ENCODE data around the gene HOMER1. TPM values are rescaled to one million over a fixed set of nuclear protein-coding genes. Genes with fewer than 3 reads are reported as not detected.

Gene HOMER1
- polyA plus RNA-seq, 6 donors from 2014 or later = 0.42 to 4.4 (median 2.0) TPM

- Mint-ChIP-seq H3K36me3 (peaks cover 0 to 7% of the 10 kb centered on the region in 2 donors), H3K4me1 (peaks cover 21 to 25% (median 24%) of the 10 kb centered on the region in 3 donors), H3K4me3 (peak overlapping the region; percentile 76 to 100 (median 90)), H3K27me3 (peaks cover 25 to 53% (median 40%) of the 10 kb centered on the region in 3 donors), H3K27ac (peak overlapping the region; percentile 38 to 100 (median 88)), H3K9me3 (peaks cover 0 to 11% (median 0%) of the 10 kb centered on the region in 7 donors)
- DNase-seq = no peak
- ATAC-seq (ENCODE audit: low read depth in 2 of 2) = no peak
Measured at GRCh38 chr5:79513308-79513703, 628 bp downstream of the HOMER1 start.

- Mint-ChIP-seq H3K4me1 (peaks cover 21 to 25% (median 24%) of the 10 kb centered on the region in 3 donors), H3K27me3 (peaks cover 31 to 60% (median 45%) of the 10 kb centered on the region in 3 donors), H3K27ac (peak overlapping the region; percentile 38 to 100 (median 88)), H3K36me3 (peaks cover 0 to 7% of the 10 kb centered on the region in 2 donors), H3K9me3 (peaks cover 0 to 11% (median 0%) of the 10 kb centered on the region in 7 donors), H3K4me3 (peak overlapping the region; percentile 76 to 100 (median 90))
- DNase-seq (no peak), ATAC-seq (ENCODE audit: low read depth in 2 of 2) (no peak)
Measured at GRCh38 chr5:79512471-79513307, 1.2 kb downstream of the HOMER1 start.

- Mint-ChIP-seq H3K36me3 (peaks cover 0 to 7% of the 10 kb centered on the region in 2 donors), H3K4me3 (peak overlapping the region in 3 of 8 donors; percentile 83 to 97 (median 91)), H3K4me1 (peaks cover 20 to 24% (median 22%) of the 10 kb centered on the region in 3 donors), H3K27ac (no peak overlapping the region), H3K9me3 (peaks cover 0 to 11% (median 0%) of the 10 kb centered on the region in 7 donors), H3K27me3 (peaks cover 35 to 62% (median 46%) of the 10 kb centered on the region in 3 donors)
- DNase-seq (peak; percentile 9), ATAC-seq (ENCODE audit: low read depth in 2 of 2) (no peak)
Measured at GRCh38 chr5:79512049-79512448, 1.9 kb downstream of the HOMER1 start.

- H3K4me1 Mint-ChIP-seq = peaks cover 16 to 24% (median 19%) of the 10 kb centered on the region in 3 donors
- H3K27ac Mint-ChIP-seq = no peak overlapping the region
- peaks cover 0 to 11% (median 0%) of the 10 kb centered on the region in 7 donors for H3K9me3 Mint-ChIP-seq
- DNase-seq (no peak), ATAC-seq (ENCODE audit: low read depth in 2 of 2) (no peak)
- H3K27me3 Mint-ChIP-seq = peaks cover 42 to 62% (median 46%) of the 10 kb centered on the region in 3 donors
- no peak overlapping the region for H3K4me3 Mint-ChIP-seq
- peaks cover 0 to 7% of the 10 kb centered on the region in 2 donors for H3K36me3 Mint-ChIP-seq
Measured at GRCh38 chr5:79510638-79511037, 3.3 kb downstream of the HOMER1 start.

- ATAC-seq (ENCODE audit: low read depth in 2 of 2) (no peak), DNase-seq (no peak)
- H3K4me1 Mint-ChIP-seq = peaks cover 11 to 19% (median 14%) of the 10 kb centered on the region in 3 donors
- peaks cover 0 to 4% of the 10 kb centered on the region in 2 donors for H3K36me3 Mint-ChIP-seq
- H3K27ac Mint-ChIP-seq = no peak overlapping the region
- H3K9me3 Mint-ChIP-seq = peaks cover 0 to 9% (median 0%) of the 10 kb centered on the region in 7 donors
- H3K27me3 Mint-ChIP-seq = peaks cover 42 to 60% (median 45%) of the 10 kb centered on the region in 3 donors
- no peak overlapping the region for H3K4me3 Mint-ChIP-seq
Measured at GRCh38 chr5:79509244-79509885, 4.6 kb downstream of the HOMER1 start.

- Mint-ChIP-seq H3K4me1 (peaks cover 9 to 16% (median 14%) of the 10 kb centered on the region in 3 donors), H3K9me3 (peaks cover 0 to 7% (median 0%) of the 10 kb centered on the region in 7 donors), H3K36me3 (no peaks in the 10 kb centered on the region), H3K4me3 (no peak overlapping the region), H3K27me3 (peaks cover 42 to 57% (median 49%) of the 10 kb centered on the region in 3 donors), H3K27ac (no peak overlapping the region)
- ATAC-seq (ENCODE audit: low read depth in 2 of 2) (no peak), DNase-seq (no peak)
Measured at GRCh38 chr5:79508794-79509193, 5.1 kb downstream of the HOMER1 start.

GRCh38 chr5:79508354-79508753, 5.6 kb downstream of the HOMER1 start:
- peaks cover 42 to 57% (median 51%) of the 10 kb centered on the region in 3 donors for H3K27me3 Mint-ChIP-seq
- H3K4me1 Mint-ChIP-seq = peaks cover 9 to 16% (median 14%) of the 10 kb centered on the region in 3 donors
- H3K36me3 Mint-ChIP-seq = no peaks in the 10 kb centered on the region
- ATAC-seq (ENCODE audit: low read depth in 2 of 2) = no peak
- no peak for DNase-seq
- no peak overlapping the region for H3K27ac Mint-ChIP-seq
- no peak overlapping the region for H3K4me3 Mint-ChIP-seq
- peaks cover 0 to 7% (median 0%) of the 10 kb centered on the region in 7 donors for H3K9me3 Mint-ChIP-seq

GRCh38 chr5:79507251-79508205, 6.4 kb downstream of the HOMER1 start:
- H3K4me1 Mint-ChIP-seq = peaks cover 6 to 8% (median 6%) of the 10 kb centered on the region in 3 donors
- no peak for ATAC-seq (ENCODE audit: low read depth in 2 of 2)
- no peaks in the 10 kb centered on the region for H3K36me3 Mint-ChIP-seq
- no peak overlapping the region for H3K27ac Mint-ChIP-seq
- H3K4me3 Mint-ChIP-seq = peak overlapping the region in 1 of 8 donors; percentile 1
- H3K27me3 Mint-ChIP-seq = peaks cover 37 to 50% (median 45%) of the 10 kb centered on the region in 3 donors
- peaks cover 0 to 4% (median 0%) of the 10 kb centered on the region in 7 donors for H3K9me3 Mint-ChIP-seq
- no peak for DNase-seq

- ATAC-seq (ENCODE audit: low read depth in 2 of 2) (no peak), DNase-seq (no peak)
- Mint-ChIP-seq H3K9me3 (peaks cover 0 to 2% (median 0%) of the 10 kb centered on the region in 7 donors), H3K27ac (no peak overlapping the region), H3K4me3 (no peak overlapping the region), H3K36me3 (no peaks in the 10 kb centered on the region), H3K27me3 (peaks cover 25 to 28% (median 27%) of the 10 kb centered on the region in 3 donors), H3K4me1 (peaks cover 0 to 5% (median 0%) of the 10 kb centered on the region in 3 donors)
Measured at GRCh38 chr5:79505138-79505537, 8.8 kb downstream of the HOMER1 start.

GRCh38 chr5:79503794-79504495, 10.0 kb downstream of the HOMER1 start:
- Mint-ChIP-seq H3K36me3 (no peaks in the 10 kb centered on the region), H3K27me3 (peaks cover 15 to 29% (median 24%) of the 10 kb centered on the region in 3 donors), H3K4me3 (peak overlapping the region in 1 of 8 donors; percentile 59), H3K27ac (no peak overlapping the region), H3K9me3 (peaks cover 0 to 2% (median 0%) of the 10 kb centered on the region in 7 donors), H3K4me1 (peaks cover 0 to 5% (median 0%) of the 10 kb centered on the region in 3 donors)
- DNase-seq (no peak), ATAC-seq (ENCODE audit: low read depth in 2 of 2) (no peak)

GRCh38 chr5:79499640-79500273, 14.2 kb downstream of the HOMER1 start:
- H3K27me3 Mint-ChIP-seq = peaks cover 0 to 20% (median 0%) of the 10 kb centered on the region in 3 donors
- H3K9me3 Mint-ChIP-seq = no peaks in the 10 kb centered on the region
- no peak overlapping the region for H3K4me3 Mint-ChIP-seq
- no peaks in the 10 kb centered on the region for H3K4me1 Mint-ChIP-seq
- no peak for ATAC-seq (ENCODE audit: low read depth in 2 of 2)
- no peaks in the 10 kb centered on the region for H3K36me3 Mint-ChIP-seq
- DNase-seq = no peak
- H3K27ac Mint-ChIP-seq = no peak overlapping the region

GRCh38 chr5:79495311-79495710, 18.6 kb downstream of the HOMER1 start:
- H3K36me3 Mint-ChIP-seq = no peaks in the 10 kb centered on the region
- ATAC-seq (ENCODE audit: low read depth in 2 of 2) (no peak), DNase-seq (no peak)
- no peaks in the 10 kb centered on the region for H3K4me1 Mint-ChIP-seq
- H3K27me3 Mint-ChIP-seq = peaks cover 15 to 24% (median 16%) of the 10 kb centered on the region in 3 donors
- H3K27ac Mint-ChIP-seq = no peak overlapping the region
- peaks cover 0 to 1% (median 0%) of the 10 kb centered on the region in 7 donors for H3K9me3 Mint-ChIP-seq
- H3K4me3 Mint-ChIP-seq = no peak overlapping the region

All from naive B cell (primary cell).